ENCODE data around the gene C12orf57.

The C12orf57 gene

DNA sequence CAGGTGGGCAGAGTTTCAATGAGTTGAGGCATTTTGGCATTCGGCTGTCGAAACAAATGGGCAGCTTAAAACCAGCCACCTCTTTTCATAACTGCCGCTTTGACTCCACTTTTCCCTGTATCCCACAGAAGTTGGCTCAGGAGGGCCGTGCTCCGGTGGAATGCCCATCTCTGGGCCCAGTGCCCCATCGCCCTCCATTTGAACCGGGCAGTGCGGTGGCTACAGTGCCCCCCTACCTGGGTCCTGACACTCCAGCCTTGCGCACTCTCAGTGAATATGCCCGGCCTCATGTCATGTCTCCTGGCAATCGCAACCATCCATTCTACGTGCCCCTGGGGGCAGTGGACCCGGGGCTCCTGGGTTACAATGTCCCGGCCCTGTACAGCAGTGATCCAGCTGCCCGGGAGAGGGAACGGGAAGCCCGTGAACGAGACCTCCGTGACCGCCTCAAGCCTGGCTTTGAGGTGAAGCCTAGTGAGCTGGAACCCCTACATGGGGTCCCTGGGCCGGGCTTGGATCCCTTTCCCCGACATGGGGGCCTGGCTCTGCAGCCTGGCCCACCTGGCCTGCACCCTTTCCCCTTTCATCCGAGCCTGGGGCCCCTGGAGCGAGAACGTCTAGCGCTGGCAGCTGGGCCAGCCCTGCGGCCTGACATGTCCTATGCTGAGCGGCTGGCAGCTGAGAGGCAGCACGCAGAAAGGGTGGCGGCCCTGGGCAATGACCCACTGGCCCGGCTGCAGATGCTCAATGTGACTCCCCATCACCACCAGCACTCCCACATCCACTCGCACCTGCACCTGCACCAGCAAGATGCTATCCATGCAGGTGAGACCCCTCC is 5.2 kb upstream of the C12orf57 start:
- no peak for DNase-seq

DNA sequence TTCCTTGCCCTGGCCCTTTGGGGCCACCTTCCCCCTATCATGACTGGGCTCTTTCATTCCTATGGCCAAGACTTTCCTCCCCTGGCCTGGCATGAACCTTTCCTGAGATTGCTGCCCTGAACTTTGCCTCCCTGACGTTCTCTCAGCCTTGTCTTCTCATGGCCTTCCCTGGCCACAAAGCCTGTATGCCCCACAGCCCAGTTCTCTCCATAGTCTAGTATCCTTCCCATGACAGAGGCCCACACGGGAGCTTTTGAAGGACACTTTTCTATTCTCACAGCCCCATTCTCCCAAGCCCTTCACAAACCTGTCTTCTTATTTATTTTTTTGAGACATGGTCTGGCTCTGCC is 4.7 kb upstream of the C12orf57 start:
- DNase-seq = no peak

DNA sequence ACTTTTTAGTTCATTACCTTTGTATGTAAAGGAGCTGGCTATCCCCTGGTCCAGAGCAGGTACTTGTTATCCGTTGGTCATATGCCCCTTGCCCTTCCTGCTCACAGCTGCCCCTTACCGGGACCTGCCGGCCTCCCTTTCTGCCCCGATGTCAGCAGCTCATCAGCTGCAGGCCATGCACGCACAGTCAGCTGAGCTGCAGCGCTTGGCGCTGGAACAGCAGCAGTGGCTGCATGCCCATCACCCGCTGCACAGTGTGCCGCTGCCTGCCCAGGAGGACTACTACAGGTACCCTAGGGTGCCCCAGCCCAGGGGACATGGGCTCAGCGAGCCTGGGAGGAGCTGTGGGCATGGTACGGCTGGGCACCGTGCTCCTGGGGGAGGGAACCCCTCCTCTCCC is 2.6 kb upstream of the C12orf57 start:
- DNase-seq = no peak

- DNase-seq = no peak
These were observed 2.0 kb upstream of the C12orf57 start for GRCh38 chr12:6941782-6942181.

DNA sequence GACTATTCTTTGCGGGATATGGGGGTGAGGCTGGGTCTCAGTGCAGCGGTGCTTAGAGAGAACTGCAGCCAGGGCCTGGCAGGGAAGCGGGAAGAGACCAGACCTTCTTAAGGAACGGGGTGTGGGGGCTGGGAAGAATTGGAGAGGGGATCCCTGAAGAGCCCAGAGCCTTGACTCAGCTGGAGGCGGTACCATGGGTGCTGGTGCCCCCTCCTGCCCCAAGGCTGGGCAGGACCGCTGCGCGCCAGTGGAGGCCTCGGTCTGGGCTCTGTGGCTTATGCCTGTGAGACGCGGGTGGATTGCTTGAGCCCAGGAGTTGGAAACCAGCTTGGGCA is 1.5 kb upstream of the C12orf57 start:
- DNase-seq = no peak

DNA sequence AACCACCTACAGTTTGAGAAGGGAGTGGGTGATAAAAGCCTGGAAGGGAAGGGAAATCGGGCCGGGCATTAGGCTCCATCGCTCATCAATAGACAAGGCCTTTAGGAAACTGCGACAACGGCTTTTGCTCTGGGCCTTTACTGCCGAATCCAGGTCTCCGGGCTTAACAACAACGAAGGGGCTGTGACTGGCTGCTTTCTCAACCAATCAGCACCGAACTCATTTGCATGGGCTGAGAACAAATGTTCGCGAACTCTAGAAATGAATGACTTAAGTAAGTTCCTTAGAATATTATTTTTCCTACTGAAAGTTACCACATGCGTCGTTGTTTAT is 467 bp upstream of the C12orf57 start:
- peak; percentile 88 for DNase-seq

DNA sequence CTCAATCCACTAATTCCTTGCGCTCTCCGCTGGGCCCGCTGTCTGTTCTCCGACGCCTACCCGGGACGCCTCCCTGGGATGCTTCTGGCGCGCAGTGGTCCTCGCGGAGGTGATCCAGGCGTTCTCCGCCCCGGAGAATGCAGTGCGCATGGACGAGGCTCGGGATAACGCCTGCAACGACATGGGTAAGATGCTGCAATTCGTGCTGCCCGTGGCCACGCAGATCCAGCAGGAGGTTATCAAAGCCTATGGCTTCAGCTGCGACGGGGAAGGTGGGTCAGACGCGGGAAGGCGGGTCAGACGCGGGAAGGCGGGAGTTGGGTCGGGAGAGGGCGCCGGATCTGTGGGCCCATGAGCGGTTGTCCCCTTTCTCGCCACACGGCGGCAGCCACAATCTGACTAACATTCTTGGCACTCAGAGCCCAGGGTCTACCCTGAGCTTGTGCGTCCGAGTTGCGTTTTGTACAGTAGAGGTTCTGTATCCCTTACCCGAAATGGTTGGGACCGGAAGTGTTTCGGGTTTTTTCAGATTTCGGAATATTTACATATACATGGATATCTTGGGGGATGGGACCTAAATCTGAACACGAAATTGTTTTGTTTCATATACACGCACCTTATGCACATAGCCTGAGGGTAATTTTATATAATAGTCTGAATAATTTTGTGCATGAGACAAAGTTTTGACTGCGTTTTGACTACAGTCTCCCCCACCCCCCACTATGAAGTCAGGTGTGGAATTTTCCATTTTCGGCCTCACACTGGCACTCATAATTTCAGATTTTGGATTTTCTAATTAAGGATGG is 762 bp downstream of the C12orf57 start:
- DNase-seq = peak; percentile 93

DNA sequence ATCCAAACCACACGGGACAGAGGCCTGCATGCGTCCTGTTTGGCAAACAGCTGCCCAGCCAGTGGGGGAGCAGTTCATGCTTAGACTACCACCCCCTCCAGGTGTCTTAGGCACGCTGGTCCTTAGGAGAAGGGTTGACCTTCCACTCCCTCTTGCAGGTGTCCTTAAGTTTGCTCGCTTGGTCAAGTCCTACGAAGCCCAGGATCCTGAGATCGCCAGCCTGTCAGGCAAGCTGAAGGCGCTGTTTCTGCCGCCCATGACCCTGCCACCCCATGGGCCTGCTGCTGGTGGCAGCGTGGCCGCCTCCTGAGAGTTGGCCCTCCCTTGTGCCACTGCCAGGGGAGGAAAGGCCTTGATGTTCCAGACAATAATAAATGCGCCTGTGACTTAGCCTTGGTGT is 1.8 kb downstream of the C12orf57 start:
- DNase-seq = no peak

DNA sequence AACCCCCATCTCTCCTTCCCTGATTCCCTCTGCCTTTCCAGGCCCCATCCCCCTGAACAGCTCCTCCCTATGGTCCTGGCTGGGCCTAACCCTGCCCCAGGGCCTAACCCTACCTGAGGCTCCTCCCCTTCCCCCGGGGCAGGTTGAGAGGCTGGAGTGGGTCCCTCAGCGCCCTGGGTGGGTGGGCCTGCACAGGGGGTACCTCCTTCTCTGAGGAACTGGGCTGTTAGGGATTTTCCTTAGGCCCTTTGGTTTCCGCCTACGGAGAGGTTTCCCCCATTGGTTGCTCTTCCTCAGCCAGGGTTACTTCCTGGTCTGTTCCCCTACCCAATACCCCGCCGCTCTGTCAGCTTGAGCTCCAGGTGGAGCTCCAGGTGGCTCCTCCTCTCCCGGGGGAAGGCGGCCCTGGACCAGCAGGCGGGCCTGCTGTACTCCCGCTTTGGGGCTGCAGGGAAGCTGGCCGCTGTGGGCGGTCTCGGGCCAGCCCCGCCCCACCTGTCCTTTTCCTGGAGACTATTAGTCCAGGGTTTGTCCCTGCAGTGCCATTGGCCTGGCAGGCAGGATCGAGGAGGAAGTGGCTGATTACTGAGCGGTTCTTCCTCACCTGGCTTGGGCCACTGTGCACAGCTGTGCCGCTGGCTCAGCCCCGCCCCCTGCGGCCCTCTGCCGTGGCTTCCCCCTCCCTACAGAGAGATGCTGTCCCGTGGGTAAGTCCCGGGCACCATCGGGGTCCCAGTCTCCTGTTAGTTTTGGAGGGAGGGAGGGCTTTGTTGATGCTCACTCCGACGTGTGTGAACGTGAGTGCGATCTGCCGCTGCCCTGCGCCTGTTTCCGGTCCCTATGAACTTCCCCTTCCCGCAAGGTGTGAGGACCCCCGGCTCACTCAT is 2.5 kb downstream of the C12orf57 start:
- peak; percentile 57 for DNase-seq

GRCh38 chr12:6946920-6947374 is 3.1 kb downstream of the C12orf57 start:
- DNase-seq = no peak

- DNase-seq = no peak
These were observed 3.8 kb downstream of the C12orf57 start for GRCh38 chr12:6947615-6948014.

DNA sequence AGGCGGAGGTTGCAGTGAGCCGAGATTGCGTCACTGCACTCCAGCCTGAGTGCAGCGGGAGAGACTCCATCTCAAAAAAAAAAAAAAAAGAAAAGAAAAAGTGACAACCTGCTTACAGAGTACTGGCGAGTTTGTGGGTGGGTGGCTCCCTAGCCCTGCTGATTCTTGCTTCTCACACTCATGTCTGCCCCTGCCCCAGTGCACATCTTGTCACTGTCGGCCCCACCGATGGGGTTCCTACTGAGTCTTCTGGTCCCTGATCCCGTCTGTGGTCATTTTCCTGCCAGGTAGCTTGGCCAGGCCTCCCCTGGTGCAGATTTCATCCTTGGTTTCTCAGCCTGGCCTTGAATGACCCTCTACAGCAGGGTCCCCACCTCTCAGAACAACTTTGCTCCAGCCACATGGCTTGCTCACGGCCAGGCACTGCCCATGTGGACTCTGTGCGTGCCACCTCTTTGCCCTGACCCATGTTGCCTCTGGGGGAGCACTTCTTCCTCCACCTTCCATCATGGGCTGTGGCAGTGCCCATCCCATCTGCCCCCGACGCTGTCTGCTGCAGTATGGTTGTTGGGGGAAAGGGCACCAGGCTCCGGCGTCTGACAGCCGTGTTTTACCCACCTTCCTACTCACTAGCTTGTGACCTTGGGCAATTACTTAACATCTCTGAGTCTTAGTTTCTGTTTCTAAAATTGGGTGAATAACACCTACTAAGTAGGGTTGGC is 5.2 kb downstream of the C12orf57 start:
- DNase-seq = peak; percentile 85

GRCh38 chr12:6950401-6950801 is 6.6 kb downstream of the C12orf57 start:
- DNase-seq = no peak

- peak; percentile 85 for DNase-seq
These were observed 7.2 kb downstream of the C12orf57 start, which contains the start of gene PTPN6 for GRCh38 chr12:6950811-6951540. Gene PTPN6, plus strand, starts transcription at chr12:6951356. Its CDS starts 157 bp downstream, at chr12:6951513.

DNA sequence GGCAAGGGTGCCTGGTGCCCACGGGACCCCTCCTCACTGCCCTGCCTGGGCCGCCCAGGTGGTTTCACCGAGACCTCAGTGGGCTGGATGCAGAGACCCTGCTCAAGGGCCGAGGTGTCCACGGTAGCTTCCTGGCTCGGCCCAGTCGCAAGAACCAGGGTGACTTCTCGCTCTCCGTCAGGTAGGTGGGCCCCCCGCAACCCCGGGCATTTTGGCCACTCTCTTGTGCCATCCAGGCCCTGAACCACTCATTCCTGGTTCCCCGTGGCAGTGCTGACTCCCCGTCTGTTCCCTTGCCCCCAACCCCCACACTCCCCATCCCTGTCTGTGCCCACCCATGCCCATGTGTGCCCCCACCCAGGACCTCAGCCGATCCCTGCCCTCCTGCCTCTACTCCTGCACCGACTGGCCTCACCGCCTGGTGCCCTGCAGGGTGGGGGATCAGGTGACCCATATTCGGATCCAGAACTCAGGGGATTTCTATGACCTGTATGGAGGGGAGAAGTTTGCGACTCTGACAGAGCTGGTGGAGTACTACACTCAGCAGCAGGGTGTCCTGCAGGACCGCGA is 7.8 kb downstream of the C12orf57 start:
- DNase-seq = no peak

DNA sequence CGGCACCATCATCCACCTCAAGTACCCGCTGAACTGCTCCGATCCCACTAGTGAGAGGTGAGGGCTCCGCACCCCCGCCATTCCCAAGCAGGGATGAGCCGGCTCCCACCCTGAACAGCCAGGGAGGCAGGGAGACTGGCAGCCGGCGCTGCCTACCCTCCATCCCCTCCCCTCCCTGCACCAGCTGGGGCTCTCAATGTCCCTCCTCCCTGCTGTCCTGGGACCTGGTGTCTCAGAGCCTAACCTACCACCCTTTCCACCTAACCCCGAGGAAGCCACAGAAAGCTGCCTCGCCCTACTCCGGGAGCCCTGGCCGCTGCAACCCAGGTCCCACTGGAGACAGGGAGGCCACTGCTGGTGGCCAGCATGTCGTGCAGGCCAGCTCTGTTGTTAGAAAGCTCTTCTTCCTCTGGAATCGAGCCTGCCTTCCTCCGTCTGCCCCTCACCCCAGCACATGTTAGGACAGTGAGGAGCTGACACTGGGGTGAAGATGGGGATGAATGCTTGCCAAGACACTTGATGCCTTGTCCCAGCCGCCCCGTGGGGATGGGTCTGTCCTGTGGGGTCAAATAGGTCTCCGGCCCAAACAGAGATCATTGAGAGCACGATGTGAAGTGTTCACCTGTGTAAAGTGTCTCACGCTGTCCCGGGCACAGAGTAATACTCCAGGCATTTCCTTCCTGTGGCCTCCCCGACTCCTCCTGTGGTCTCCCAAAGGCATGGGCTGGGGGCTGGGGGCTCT is 8.5 kb downstream of the C12orf57 start:
- no peak for DNase-seq

DNA sequence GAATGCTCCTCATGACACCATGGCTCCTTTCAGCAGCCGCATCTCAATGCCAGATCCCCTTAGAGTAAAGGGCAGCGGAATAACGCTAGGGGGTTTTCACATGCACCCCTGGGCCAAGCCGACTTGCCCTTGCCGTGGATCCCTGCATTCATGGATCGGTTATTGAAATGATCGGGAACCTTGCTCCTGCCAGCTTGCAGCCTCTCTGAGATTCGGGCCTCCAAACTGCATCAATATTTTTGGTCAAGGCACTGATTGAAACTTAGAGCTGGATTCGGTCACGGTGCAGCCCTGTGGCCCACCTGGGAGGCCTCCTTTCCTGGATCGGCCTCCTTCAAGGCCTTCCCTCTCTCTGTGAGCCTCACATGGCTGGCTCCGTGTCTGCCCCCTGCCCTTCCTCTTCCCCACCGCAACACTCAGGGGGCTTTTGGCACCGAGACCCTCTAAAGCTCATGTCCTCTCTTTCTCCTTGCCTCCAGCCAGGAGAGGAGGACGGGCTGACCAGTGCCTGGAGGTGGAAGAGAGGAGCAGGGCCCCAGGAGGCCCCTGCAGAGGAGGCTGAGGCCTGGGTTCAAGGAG is 9.1 kb downstream of the C12orf57 start:
- no peak for DNase-seq

DNA sequence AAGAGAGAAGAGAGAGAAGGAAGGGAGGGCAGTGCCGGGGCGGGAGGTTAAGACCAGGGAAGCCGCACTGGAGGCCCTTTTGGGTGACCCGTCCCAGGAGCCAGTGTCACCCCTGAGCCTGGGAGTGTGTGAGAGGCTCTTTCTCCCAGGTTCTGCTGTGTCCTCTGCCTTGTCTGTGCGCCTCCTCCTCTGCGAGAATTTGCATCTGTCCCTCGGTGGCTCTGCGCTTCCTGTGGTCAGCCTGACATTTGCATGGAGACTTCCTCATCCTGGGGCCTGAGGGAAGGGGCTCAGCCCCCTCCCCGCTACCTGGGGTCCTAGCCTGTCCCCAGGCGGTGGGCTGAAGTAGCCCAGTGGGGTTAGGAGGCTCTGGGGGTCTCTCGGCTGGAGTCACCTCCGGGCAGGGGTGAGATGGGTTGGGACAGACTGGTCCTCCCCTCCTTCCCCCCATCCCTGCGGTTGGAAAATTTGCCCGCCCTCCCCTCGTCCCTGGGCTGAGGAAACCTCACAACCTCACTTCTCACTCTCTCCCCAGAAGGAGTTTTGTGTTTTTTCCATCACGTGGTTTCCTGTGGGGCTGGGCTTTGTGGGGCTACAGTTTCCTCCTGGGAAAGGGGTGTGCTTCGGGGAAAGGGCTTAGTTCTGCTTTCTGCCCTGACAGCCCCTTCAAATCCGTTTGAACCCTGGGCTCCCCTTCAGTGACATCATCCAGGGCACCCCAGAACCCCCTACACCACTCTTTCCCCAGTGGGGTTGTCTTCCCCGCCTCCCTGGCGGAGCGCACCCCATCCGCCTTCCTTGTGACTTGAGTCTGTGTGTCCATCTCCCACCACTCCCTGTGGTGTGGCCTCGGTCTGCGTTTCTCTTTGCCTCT is 9.9 kb downstream of the C12orf57 start:
- DNase-seq = peak; percentile 92

Measured in suppressor macrophage treated with lipopolysaccharide for 4 hours (primary cell).